HG03045 (cell line): ENCODE results near the gene TRIM33.

Experiments used
- ATAC-seq: cut with Tn5 transposase; IDR thresholded peaks from one replicate; pipeline ENCODE4 v1.9.1; 2021; ENCODE audit warnings: mild to moderate bottlenecking, moderate library complexity; ENCODE audit not compliant: unreplicated experiment

TRIM33 gene

GRCh38 chr1:114511032-114511785 is at the start of gene TRIM33:
Gene TRIM33, minus strand, starts transcription at chr1:114511203. Its CDS starts 127 bp downstream, at chr1:114511076.
- ATAC-seq: peak; percentile 82

DNA sequence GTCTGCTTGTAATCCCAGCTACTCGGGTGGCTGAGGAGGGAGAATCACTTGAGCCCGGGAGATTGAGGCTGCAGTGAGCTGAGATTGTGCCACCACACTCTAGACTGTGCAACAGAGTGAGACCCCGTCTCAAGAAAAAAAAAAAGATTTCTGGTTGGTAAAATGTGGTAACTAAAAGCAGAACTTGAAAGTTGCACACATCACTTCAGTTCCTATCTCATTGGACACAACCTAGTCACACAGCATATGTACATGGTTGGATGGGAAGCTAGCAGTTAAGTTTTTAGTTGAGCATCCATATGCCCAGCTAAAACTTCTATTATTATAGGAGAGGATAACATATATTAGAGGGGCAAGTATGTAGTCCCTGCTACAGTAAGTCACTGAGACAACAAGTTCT is 48.4 kb upstream of the TRIM33 start:
- ATAC-seq: no peak

DNA sequence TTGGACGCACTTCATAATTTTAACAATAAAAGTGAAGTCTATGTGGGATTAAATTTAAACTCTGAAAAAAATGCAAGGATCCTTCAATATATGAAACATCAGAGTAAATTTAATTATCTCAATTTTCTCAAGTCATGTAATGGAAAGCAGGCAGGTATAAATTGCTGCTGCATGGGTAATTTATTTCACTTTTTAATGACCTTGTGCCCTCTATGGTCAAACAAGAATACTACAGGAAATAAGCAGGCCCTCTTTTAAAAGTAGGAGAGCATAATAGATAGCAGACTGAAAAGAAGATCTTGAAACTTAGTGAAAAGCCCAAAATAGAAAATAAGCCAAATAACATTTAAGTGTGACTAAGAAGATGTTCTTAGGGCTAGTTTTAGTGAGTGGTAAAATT is 47.5 kb upstream of the TRIM33 start:
- no peak for ATAC-seq

- no peak for ATAC-seq
Observed at GRCh38 chr1:114554577-114554976, 43.6 kb upstream of the TRIM33 start.

- no peak for ATAC-seq
Observed at GRCh38 chr1:114552106-114552639, 41.2 kb upstream of the TRIM33 start.

- ATAC-seq: no peak
Observed at GRCh38 chr1:114551400-114551799, 40.4 kb upstream of the TRIM33 start.

- ATAC-seq: no peak
Observed at GRCh38 chr1:114550336-114550735, 39.3 kb upstream of the TRIM33 start.

DNA sequence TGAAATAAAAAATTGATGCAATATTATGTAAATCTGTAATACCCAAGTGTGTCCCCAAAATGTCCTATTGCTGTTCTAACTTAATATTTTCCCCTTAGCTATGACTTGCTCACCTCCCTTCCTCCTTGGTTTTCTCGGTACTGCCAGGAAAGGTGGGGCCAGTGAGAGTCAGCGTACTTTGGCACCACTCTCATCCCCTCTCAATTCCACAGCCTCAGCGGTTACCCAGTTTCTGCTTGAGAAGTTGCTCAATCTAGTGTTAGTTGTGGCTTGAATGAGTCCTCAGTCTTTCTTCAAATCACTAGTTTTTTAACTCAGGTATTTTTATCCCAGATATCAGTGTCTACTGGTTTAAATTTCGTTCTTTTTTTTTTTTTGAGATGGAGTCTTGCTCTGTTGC is 38.1 kb upstream of the TRIM33 start:
- no peak for ATAC-seq

- ATAC-seq: no peak
Observed at GRCh38 chr1:114547076-114547475, 36.1 kb upstream of the TRIM33 start.

DNA sequence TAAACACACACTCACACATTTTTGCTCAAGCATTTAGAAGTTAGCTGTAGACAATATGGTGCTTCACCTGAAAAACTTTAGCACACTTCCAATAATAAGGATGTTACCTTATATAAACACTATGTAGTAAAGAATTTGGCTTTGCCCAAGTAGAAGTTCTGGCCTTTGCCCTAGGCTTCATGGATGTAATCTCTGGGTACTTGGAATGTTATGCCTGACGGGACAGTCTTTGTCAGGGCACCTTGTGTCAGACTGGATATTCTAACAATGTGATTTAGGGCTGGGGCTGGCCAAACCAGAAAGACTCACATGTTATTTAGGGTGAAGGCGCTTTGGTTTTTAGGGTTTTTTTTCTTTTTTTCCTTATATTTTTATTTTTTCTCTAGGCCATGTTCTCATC is 34.8 kb upstream of the TRIM33 start:
- no peak for ATAC-seq

GRCh38 chr1:114545315-114545714 is 34.3 kb upstream of the TRIM33 start:
- ATAC-seq: no peak

GRCh38 chr1:114540821-114541220 is 29.8 kb upstream of the TRIM33 start:
- ATAC-seq: no peak

- ATAC-seq: no peak
Observed at GRCh38 chr1:114540272-114540671, 29.3 kb upstream of the TRIM33 start.

DNA sequence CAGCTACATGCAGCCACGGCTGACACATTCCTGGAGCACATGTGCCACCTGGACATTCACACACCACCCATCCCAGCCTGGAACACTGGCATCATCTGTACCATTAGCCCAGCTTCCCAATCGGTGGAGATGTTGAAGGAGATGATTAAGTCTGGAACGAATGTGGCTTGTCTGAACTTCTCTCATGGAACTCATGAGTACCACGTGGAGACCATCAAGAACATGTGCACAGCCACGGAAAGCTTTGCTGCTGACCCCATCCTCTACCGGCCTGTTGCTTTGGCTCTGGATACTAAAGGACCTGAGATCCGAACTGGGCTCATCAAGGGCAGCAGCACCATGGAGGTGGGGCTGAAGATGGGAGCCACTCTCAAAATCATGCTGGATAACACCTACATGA is 25.0 kb upstream of the TRIM33 start:
- no peak for ATAC-seq

DNA sequence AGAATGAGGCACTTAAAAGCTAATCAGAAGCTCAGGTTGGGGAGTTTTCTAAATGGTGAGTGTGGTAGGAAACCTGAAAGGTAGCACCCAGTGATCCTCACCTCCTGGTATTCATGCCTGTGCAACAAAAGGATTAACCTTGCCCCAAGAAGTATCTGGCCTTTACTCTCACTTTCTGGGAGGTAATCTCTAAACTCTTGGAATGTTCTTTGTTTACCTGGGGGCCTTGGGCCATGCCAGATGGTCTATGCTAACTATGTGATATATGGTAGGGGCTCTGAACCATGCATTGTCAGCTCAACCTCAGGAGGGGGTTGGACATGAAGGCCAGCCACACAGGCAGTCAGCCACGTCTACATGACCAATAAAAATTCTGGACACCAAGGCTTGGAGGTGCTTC is 24.4 kb upstream of the TRIM33 start:
- no peak for ATAC-seq

GRCh38 chr1:114531094-114531493 is 20.1 kb upstream of the TRIM33 start:
- ATAC-seq: no peak

GRCh38 chr1:114530224-114530623 is 19.2 kb upstream of the TRIM33 start:
- no peak for ATAC-seq

- no peak for ATAC-seq
Observed at GRCh38 chr1:114524944-114525343, 13.9 kb upstream of the TRIM33 start.

GRCh38 chr1:114522264-114522575 is 11.2 kb upstream of the TRIM33 start:
- ATAC-seq: no peak

DNA sequence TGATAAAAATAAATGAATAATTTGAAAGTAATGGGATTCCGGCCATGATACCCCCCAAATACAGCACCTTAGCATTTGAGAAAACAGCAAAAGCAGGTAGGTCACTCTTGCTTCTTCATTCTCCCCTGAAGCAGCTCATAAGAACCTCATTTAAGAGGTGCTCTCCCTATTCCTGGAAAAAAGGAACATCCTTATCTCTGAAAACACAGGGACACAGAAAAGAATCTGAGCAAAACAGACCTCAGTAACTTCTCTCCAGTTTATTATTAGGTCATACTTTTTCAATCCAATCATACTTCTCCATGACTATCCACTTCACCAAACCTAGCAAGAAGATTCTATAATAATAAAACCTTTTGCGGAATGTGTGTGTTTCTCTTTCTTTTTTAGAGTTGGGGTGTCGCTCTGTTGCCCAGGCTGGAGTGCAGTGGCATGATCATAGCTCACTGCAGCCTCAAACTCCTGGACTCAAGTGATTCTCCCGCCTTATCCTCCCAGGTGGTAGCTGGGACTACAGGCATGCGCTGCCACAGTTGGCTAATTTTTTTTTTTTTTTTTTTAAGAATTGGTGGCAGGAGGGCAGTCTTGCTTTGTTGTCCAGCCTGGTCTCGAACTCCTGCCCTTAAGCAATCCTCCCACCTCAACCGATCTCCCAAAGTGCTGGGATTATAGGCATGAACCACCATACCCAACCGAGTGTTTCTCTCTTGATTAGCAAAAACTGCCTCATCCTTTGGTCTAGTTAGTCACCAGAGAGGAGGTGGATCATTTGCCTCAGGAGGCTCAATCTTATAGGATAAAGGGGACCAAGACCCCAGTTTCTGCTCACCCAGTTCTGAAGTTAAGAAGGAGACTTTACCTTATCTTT is 10.6 kb upstream of the TRIM33 start:
- ATAC-seq: no peak

GRCh38 chr1:114517348-114517747 is 6.3 kb upstream of the TRIM33 start:
- ATAC-seq: no peak
